Ammon's horn (tissue), 1 donor: ENCODE results near the gene PSAP.

Experiments used
- DNase-seq: peaks from one replicate; pipeline ENCODE4 v3.0.0-alpha.2; 2016; ENCODE audit warnings: low spot score

The PSAP gene

GRCh38 chr10:71807557-71808510 lies 43.2 kb downstream of the PSAP start:
- DNase-seq, result no peak

DNA sequence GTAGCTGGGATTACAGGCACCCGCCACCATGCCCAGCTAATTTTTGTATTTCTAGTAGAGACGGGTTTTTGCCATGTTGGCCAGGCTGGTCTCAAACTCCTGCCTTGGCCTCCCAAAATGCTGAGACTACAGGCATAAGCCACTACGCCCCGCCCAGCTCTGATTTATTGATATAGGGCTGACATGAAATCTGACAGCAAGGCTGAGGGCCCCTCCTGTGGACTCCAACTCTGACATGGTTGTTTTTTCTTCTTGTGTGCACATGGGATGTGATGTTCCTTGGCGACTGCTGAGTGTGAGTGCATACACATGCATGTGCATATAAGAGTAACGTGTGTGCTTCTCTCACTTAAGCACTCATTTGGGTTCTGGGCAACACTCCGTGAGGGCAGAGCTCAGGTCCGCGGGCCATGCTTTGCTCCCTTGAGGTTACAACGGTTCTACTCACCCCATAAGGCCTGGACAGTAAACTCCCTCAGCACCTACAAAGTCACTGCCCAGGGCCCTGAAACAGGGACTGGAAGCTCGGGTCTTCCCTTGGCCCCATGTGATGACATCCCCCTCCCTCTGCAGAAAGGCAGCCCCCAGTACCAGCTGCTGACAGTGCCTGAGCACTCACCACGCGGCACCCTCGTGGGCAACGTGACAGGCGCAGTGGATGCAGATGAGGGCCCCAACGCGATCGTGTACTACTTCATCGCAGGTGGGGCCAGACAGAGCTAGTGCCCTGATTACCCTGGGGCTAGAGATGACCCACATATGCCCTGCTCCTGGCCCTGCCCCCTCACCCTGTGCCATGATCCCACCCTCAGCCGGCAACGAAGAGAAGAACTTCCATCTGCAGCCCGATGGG lies 44.1 kb downstream of the PSAP start:
- no peak for DNase-seq

DNA sequence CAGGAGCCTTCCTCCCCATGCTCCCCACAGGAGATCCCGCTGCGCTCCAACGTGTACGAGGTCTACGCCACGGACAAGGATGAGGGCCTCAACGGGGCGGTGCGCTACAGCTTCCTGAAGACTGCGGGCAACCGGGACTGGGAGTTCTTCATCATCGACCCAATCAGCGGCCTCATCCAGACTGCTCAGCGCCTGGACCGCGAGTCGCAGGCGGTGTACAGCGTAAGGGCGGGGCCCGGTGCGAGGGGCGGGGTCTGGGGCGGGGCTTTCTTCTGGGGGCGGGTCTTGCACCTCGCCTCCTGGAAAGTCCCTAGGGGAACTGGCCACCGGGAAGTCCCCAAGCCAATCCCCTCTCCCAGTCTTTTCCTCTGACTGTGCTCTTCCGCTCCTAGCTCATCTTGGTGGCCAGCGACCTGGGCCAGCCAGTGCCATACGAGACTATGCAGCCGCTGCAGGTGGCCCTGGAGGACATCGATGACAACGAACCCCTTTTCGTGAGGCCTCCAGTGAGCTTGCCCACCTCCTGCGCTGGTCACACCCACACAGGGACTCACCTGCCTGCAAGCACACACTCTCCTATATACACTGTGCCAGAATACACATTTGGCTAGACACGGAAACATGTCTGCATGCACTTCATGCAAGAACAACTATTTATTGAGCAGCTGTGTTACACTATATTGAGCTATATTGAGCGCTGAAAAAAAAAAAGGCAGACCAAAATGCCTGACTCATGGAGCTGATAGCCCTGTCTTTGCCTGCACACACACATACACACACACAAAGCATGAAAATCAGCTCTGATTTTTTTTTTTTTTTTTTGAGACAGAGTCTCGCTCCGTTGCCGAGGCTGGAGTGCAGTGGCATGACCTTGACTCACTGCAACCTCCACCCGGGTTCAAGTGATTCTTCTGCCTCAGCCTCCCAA lies 45.0 kb downstream of the PSAP start:
- DNase-seq, result no peak

DNA sequence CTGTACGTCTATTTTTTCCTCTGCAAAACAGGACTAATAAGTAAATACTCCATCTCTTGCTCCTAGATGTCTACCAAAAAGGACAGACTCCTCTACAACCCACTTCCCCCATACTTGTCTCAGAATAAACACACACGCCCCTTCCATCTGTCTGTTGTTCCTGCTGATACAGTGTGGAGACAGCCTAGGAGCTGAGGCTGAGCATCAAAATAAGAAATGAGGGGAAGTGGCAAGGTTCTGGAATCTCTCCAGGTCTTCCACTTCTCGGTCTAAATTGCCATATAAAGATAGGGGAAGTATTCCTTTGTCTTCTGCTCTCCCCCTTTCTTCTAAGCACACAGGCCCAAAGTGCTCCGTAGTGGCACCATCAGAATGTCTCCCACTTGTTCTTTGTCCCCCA lies 47.0 kb downstream of the PSAP start:
- DNase-seq, result peak; percentile 71

DNA sequence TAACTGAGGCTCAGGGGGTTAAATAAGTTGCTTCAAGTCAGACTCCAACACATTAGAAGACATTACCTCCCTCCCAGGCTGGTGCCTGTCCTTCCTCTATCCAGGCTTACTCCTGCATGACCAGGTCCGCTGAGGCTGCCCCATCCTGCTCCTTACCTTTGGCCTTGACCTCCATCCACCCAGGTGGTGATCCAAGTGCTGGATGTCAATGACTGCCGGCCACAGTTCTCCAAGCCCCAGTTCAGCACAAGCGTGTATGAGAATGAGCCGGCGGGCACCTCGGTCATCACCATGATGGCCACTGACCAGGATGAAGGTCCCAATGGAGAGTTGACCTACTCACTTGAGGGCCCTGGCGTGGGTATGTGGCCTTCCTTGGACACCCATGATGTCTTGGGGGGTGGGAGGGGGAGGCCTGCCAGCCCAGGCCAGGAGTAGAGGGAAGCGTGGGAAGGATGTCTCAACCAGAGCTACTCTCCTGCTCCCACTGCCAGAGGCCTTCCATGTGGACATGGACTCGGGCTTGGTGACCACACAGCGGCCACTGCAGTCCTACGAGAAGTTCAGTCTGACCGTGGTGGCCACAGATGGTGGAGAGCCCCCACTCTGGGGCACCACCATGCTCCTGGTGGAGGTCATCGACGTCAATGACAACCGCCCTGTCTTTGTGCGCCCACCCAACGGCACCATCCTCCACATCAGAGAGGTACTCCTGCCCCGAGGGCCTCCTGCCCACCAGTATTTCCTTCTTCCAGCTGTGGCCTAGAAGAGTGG lies 48.1 kb downstream of the PSAP start:
- no peak for DNase-seq

GRCh38 chr10:71802235-71802634 lies 48.8 kb downstream of the PSAP start:
- DNase-seq, result no peak

GRCh38 chr10:71801361-71801760 lies 49.7 kb downstream of the PSAP start:
- peak; percentile 34 for DNase-seq

DNA sequence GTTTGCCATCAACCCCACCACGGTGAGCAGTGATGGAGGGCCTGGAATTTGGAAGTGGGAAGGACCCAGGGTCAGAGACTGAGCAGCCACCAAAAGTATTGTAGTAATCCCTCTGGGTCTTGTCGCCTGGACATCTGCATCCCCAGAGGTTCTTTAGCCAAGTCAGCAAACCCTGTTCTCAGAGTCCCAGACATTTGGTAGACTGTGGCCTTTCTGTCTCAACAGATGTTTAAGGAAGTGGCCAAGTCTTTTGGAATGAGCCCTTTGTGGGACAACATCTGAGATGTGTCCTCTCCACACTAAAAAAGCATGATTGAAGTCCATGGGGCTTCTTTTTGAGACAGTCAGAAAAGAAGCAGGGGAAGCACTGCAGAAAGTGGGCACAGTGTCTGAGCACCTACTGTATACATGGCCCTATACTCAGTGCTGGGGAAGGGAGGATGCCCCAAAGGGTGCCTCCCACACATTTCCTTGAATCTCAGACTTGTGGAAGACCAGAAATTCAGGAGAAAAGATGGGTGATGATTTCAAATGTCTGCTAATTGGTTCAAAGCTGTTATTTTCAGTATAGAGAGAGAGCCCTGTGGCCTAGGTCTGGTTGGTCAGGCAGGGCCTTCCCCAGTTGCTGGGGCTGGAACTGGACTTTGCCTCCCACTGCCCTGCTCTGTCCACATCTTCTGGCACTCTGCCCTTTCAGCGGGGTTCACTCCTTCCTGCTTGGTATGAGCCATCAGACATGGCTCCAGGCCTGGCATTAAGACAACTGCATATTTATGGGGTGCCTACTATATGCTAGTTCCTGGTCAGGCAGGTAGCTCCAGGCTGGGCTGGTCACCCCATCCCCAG lies 51.2 kb downstream of the PSAP start:
- no peak for DNase-seq

DNA sequence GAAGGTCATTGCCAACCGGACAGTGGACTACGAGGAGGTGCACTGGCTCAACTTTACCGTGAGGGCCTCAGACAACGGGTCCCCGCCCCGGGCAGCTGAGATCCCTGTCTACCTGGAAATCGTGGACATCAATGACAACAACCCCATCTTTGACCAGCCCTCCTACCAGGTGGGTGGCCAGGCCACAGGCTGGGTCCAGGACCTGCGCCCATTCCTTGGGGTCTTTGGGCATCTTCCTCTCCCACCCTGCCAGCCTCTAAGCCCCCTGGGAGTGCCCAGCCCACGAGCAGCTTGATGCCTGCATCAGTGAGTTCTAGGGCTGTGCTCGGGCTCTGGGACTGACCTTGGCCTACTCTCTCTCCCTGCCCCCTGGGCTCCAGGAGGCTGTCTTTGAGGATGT lies 51.9 kb downstream of the PSAP start:
- DNase-seq, result no peak

DNA sequence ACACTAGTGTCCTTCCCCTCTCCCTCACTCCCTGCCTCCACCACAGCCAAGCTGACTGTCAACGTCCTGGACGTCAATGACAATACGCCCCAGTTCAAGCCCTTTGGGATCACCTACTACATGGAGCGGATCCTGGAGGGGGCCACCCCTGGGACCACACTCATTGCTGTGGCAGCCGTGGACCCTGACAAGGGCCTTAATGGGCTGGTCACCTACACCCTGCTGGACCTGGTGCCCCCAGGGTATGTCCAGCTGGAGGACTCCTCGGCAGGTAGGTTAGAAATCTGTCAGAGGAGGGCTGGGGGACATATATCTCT lies 52.8 kb downstream of the PSAP start:
- no peak for DNase-seq

DNA sequence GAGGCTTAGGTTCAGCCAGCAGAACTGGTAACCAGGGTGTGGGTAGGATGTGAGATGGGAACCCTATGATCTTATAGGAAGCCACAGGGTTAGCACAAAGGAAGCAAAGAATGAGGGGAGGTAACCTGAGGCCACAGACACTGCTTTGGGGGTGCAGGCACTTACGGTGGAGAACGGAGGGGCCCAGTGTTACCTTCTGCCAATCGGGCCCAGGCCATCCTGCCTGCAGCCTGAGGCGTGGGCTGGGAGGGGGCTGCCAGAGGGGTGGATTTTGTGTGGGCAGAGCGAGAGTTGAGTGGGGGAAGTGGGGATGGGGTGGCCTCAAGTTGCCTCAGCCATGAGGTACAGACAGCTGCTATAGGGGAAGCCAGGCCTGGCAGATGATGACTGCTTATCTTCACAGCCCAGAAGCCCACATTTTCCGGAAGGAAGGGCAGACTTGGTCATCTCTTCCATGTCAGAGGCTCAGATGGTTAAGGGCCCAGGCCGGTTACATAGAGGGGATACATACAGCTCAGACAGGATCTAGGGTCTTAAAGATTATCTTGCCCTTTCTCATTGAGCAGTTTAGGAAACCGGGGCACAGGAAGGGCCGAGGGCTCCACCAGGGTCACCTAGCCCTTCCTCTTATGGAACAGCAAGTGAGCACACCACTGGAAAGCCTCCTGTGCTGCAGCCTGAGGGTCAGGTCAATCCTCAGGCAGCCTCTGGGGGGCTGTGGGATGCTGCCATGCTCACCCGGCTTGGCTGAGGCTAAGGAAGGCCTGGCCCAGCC lies 53.3 kb downstream of the PSAP start:
- peak; percentile 48 for DNase-seq

- DNase-seq, result no peak
These were observed 54.2 kb downstream of the PSAP start for GRCh38 chr10:71796749-71797405.

- DNase-seq, result no peak
These were observed 55.8 kb downstream of the PSAP start for GRCh38 chr10:71795248-71795647.

DNA sequence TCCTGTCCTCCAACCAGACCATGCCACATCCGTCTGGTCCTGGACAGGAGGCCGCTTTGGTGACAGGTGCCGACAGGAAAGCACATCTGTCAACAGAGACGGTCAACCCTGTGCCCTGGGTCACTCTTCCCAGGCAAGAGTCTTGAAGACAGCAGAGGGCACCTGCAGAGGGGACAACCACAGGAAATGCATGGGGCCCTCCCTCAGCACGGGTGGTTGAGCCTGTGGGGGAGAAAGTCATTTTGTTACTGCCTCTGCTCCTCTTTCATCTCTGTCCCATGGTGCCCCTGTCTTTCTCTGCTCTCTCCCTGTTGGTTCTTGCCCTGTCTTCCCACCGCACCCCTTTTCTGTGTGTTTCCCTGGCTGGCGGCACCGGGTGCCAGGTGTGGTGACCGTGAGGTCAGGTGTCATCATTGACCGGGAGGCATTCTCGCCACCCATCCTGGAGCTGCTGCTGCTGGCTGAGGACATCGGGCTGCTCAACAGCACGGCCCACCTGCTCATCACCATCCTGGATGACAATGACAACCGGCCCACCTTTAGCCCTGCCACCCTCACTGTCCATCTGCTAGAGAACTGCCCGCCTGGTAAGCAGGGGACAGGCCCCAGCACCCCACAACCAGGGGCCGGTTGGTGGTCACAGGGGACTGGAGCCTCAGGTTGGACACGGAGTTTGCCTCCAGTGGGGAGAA lies 60.2 kb downstream of the PSAP start:
- no peak for DNase-seq

DNA sequence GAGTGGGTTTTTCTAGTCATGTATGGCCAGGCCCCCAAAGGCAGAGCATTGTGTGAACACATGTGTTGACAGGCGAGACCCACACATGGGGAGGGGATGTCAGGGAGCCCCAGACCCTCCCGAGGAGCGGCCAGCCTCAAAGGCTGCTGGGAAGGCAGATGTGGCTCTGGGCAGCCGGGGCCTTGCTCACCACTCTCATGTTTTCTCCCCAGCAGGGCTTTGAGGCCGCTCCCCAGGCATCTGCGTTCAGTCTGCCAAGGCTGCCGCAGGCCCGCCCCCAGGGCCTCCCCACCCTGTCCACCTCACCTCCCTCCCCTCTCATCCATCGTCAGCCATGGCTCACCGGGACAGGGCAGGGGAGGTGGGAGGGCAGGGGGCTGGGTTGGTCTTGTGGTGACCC lies 61.2 kb downstream of the PSAP start:
- DNase-seq, result no peak

DNA sequence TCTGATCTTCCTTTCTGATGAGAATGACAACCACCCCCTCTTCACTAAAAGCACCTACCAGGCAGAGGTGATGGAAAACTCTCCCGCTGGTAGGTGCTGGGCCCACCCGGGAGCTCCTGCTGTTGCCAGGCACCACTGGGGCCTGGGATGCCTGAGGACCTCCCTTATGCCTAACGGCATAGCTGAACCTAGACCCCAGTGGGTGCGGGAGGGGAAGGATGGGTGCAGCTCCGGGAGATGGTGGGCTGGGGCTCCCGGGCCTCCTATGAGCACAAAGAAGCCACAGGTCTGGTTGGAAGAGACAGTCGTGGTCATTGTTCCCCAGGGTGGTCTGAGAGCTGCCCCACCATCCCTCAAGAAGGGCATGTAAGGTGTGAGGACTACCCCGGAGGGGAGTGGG lies 62.1 kb downstream of the PSAP start:
- DNase-seq, result no peak

- no peak for DNase-seq
These were observed 66.3 kb downstream of the PSAP start for GRCh38 chr10:71784679-71785272.
